ENCODE measurements around the gene ARF1. TPM values are rescaled to one million over a fixed set of nuclear protein-coding genes. Genes with fewer than 3 reads are reported as not detected.

The ARF1 gene
- total RNA-seq, 1 donor from 2014 or later: 368 TPM

DNA sequence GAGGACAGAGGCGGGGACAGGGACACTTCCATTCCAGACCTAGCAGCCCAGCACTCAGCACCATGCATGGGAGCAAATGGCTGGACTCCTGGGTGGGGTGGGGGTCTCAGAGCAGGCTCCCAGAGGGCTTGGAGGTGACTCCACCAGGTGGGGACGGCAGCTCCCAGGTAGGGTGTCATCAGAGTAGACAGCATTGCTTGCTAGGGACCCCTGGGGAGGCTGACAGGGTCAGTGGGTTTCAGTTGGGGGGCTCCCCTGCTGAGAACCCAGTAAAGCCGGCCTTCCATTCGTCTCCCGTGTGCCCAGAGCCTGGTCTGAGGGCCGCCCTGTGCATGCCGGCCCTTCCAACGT, 62.5 kb downstream of the ARF1 start:
- H3K27me3 ChIP-seq (ENCODE audit: low read depth): no peaks in the 10 kb centered on the region
- ATAC-seq: no peak
- H3K4me1 ChIP-seq: peaks cover 69% of the 10 kb centered on the region
- no peak overlapping the region for H3K4me3 ChIP-seq
- TF ChIP-seq, protein P1, sequence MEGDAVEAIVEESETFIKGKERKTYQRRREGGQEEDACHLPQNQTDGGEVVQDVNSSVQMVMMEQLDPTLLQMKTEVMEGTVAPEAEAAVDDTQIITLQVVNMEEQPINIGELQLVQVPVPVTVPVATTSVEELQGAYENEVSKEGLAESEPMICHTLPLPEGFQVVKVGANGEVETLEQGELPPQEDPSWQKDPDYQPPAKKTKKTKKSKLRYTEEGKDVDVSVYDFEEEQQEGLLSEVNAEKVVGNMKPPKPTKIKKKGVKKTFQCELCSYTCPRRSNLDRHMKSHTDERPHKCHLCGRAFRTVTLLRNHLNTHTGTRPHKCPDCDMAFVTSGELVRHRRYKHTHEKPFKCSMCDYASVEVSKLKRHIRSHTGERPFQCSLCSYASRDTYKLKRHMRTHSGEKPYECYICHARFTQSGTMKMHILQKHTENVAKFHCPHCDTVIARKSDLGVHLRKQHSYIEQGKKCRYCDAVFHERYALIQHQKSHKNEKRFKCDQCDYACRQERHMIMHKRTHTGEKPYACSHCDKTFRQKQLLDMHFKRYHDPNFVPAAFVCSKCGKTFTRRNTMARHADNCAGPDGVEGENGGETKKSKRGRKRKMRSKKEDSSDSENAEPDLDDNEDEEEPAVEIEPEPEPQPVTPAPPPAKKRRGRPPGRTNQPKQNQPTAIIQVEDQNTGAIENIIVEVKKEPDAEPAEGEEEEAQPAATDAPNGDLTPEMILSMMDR (IDR thresholded peaks at IDR 0.05): no peak
- no peak for DNase-seq
- no peaks in the 10 kb centered on the region for H3K9me3 ChIP-seq
- H3K36me3 ChIP-seq: peaks cover 56% of the 10 kb centered on the region
- H3K27ac ChIP-seq: no peak overlapping the region
- intact Hi-C loops (cut with DNase I): no loop called here

DNA sequence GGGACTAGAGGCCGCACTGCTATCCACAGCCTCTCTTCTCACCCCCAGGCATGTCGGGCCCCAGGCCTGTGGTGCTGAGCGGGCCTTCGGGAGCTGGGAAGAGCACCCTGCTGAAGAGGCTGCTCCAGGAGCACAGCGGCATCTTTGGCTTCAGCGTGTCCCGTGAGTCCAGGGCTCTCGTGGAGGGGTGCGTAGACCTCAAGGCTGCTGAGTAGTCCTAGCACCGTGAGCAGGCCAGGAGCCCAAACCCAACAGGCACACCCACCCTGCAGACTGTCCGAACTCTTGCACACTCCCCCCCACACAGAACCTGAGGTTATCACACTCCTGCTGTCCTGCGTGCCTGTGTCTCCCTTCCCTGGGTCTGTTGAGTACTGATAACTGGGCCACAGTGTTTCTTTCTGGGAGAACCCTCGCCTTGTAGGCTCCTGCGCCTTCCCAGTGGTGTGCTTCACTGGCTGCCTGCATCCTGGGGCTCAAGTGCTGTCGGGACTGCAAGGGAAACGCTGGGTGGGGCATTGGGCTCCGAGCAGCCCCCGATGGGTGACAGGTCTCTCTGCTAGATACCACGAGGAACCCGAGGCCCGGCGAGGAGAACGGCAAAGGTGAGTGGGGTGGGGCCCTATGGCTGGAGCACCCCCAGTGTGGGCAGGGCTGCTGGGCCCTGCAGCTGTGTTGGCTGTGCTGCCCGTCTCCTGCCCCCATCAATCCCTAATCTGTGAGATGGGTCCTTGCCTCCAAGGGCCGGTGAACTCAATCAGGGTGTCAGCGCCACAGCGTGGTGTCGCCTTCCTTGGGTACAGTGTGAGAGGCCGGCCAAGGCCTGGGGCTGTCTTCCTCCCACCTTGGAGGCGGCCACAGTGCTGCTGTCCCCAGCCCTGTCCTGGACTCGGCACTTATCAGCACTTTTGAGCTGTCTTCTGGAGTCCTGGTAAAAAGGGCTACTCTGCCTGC, 63.2 kb downstream of the ARF1 start:
- Histone ChIP-seq H3K4me1 (peaks cover 77% of the 10 kb centered on the region), H3K27me3 (ENCODE audit: low read depth) (no peaks in the 10 kb centered on the region), H3K4me3 (no peak overlapping the region), H3K9me3 (no peaks in the 10 kb centered on the region), H3K27ac (no peak overlapping the region), H3K36me3 (peaks cover 57% of the 10 kb centered on the region)
- TF ChIP-seq, protein P1 (IDR thresholded peaks at IDR 0.05): no peak
- no peak for ATAC-seq
- DNase-seq: no peak
- intact Hi-C loops (cut with DNase I): no loop called here

DNA sequence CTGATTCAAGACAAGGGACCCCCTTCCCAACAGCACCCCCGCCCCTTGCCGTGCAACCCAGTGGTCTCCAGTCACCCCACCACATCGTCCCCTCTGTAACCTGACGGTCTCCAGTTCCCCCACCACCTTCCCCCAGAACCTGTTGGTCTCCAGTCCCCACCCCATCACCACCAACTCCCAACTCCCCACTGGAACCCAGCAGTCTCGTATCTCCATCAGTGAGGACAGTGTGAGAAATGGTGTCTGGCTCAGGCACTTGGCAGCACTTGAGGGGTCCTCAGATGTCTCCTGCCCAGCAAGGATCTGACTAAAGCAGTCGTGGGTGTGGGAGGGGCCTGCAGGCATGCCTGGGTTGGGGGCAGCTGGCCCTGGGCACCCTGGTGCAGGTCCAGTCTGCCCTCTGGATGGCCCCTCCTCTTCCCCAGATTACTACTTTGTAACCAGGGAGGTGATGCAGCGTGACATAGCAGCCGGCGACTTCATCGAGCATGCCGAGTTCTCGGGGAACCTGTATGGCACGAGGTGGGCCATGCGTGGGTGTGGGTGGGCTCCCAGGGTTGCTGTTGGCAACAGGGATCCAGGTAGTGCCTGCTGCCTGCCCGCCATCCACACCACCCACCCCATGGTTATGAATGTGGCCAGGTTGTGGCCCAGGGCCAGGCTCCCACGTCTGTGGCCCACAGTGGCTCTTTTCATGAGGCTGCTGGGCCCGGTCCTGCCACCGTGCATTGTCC, 64.1 kb downstream of the ARF1 start:
- intact Hi-C loops (cut with DNase I): no loop called here
- Histone ChIP-seq H3K27me3 (ENCODE audit: low read depth) (no peaks in the 10 kb centered on the region), H3K4me3 (no peak overlapping the region), H3K4me1 (peaks cover 77% of the 10 kb centered on the region), H3K9me3 (no peaks in the 10 kb centered on the region), H3K27ac (no peak overlapping the region), H3K36me3 (peaks cover 54% of the 10 kb centered on the region)
- DNase-seq: no peak
- TF ChIP-seq, protein P1 (IDR thresholded peaks at IDR 0.05): no peak
- no peak for ATAC-seq

DNA sequence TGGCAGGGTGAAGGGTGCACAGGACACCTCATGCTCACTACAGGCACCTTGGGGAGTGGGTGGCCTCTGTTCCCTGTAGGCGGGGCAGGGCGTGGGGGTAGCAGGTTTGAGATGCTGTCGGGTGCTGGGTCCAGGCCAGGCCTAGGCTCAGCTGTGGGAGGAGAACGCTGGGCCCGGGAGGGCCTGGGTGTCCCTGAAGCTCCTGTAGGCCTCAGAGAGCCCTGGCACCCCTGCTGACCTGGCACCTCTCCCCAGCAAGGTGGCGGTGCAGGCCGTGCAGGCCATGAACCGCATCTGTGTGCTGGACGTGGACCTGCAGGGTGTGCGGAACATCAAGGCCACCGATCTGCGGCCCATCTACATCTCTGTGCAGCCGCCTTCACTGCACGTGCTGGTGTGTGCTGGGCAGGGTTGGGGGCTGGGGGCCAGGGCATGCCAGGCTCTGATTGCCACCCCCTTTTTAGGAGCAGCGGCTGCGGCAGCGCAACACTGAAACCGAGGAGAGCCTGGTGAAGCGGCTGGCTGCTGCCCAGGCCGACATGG, 64.7 kb downstream of the ARF1 start:
- intact Hi-C loops (cut with DNase I): no loop called here
- ATAC-seq (no peak), DNase-seq (no peak)
- Histone ChIP-seq H3K9me3 (no peaks in the 10 kb centered on the region), H3K4me3 (no peak overlapping the region), H3K27ac (peak overlapping the region; percentile 88), H3K4me1 (peaks cover 76% of the 10 kb centered on the region), H3K27me3 (ENCODE audit: low read depth) (no peaks in the 10 kb centered on the region), H3K36me3 (peaks cover 47% of the 10 kb centered on the region)
- TF ChIP-seq, protein P1 (IDR thresholded peaks at IDR 0.05): no peak

- H3K9me3 ChIP-seq: no peaks in the 10 kb centered on the region
- no peak overlapping the region for H3K4me3 ChIP-seq
- TF ChIP-seq, protein P1 (IDR thresholded peaks at IDR 0.05): no peak
- H3K27me3 ChIP-seq (ENCODE audit: low read depth): no peaks in the 10 kb centered on the region
- peak overlapping the region; percentile 88 for H3K27ac ChIP-seq
- no peak for ATAC-seq
- H3K36me3 ChIP-seq: peaks cover 46% of the 10 kb centered on the region
- intact Hi-C loops (cut with DNase I): no loop called here
- no peak for DNase-seq
- peaks cover 70% of the 10 kb centered on the region for H3K4me1 ChIP-seq
Observed at GRCh38 chr1:228147768-228148167, 65.3 kb downstream of the ARF1 start.
